Smooth muscle cell (in vitro differentiated cells): ENCODE measurements around the gene ATP1A1. TPM values are rescaled to one million over a fixed set of nuclear protein-coding genes. Genes with fewer than 3 reads are reported as not detected.

Source experiments
- DNase-seq: peaks from one replicate; lab custom pipeline; 2025; ENCODE audit not compliant: unreplicated experiment; lab: John Stamatoyannopoulos, UW
- H2AFZ ChIP-seq: fragments of 200-600 bp; sonication (generic); 2 replicates; pipeline ENCODE4 v1.6.0; 2016; ENCODE audit warnings: antibody characterized with exemption, low read depth, mild to moderate bottlenecking
- H3F3A ChIP-seq: fragments of 200-600 bp; sonication (generic); 2 replicates; pipeline ENCODE4 v1.6.0; 2017; ENCODE audit warnings: antibody characterized with exemption, low read depth
- H3K27ac ChIP-seq: fragments of 200-600 bp; sonication (generic); 2 replicates; pipeline ENCODE4 v1.5.1; 2016; ENCODE audit warnings: low read depth, mild to moderate bottlenecking
- H3K27me3 ChIP-seq: fragments of 200-600 bp; sonication (generic); 2 replicates; pipeline ENCODE4 v1.6.1; 2016; ENCODE audit warnings: low read depth, mild to moderate bottlenecking
- H3K36me3 ChIP-seq: fragments of 200-600 bp; sonication (generic); 2 replicates; pipeline ENCODE4 v1.5.1; 2016; ENCODE audit warnings: low read depth
- H3K4me1 ChIP-seq: fragments of 200-600 bp; sonication (generic); 2 replicates; pipeline ENCODE4 v1.5.1; 2016; ENCODE audit warnings: low read depth
- H3K4me2 ChIP-seq: fragments of 200-600 bp; sonication (generic); 2 replicates; pipeline ENCODE4 v1.6.0; 2016; ENCODE audit warnings: mild to moderate bottlenecking
- H3K4me3 ChIP-seq: fragments of 200-600 bp; sonication (generic); 2 replicates; pipeline ENCODE4 v1.5.1; 2016; ENCODE audit warnings: mild to moderate bottlenecking
- H3K79me2 ChIP-seq: fragments of 200-600 bp; sonication (generic); 2 replicates; pipeline ENCODE4 v1.6.0; 2016; ENCODE audit warnings: low read depth, mild to moderate bottlenecking
- H3K9ac ChIP-seq: fragments of 200-600 bp; sonication (generic); 2 replicates; pipeline ENCODE4 v1.6.0; 2016; ENCODE audit warnings: low read depth
- H3K9me3 ChIP-seq: fragments of 200-600 bp; sonication (generic); replicated peaks from 2 replicates; pipeline ENCODE4 v1.5.1; 2016; ENCODE audit warnings: low read depth
- H4K20me1 ChIP-seq: fragments of 200-600 bp; sonication (generic); 2 replicates; pipeline ENCODE4 v1.6.0; 2016; ENCODE audit warnings: low read depth
- CTCF ChIP-seq: fragments of 200-600 bp; sonication (generic); IDR thresholded peaks from 2 replicates; pipeline ENCODE4 v1.5.1; 2017; ENCODE audit warnings: borderline replicate concordance, mild to moderate bottlenecking, antibody characterized with exemption; ENCODE audit not compliant: insufficient read depth, poor library complexity, severe bottlenecking
- WGBS: methylation state at CpG from one replicate; pipeline ENCODE4 v1.1.7; 2016; ENCODE audit warnings: low lambda C conversion rate; 5-methylcytosine and 5-hydroxymethylcytosine counted together
- polyA plus RNA-seq: library from polyadenylated mRNA; unstranded; fragments of >200 nt; fragmentation: Nextera tagmentation; extraction: Ambion mirVana; gene quantifications from 2 replicates; pipeline ENCODE4 v1.2.1, GENCODE V29; 2016
- total RNA-seq: library from RNA; depleted of rRNA; stranded (reverse); fragments of >200 nt; gene quantifications from 2 replicates; pipeline ENCODE4 v1.2.3, GENCODE V29; 2014

The ATP1A1 gene
- total and polyA plus RNA-seq, 2 experiments from 2014 or later, result 75.7 to 104 TPM

GRCh38 chr1:116435806-116436610 is 63.0 kb downstream of the ATP1A1 start:
- Histone ChIP-seq H3K9ac (no peak overlapping the region), H3K27ac (no peak overlapping the region), H3K4me3 (no peak overlapping the region), H4K20me1 (no peaks in the 10 kb centered on the region), H2AFZ (no peak overlapping the region), H3K4me1 (peaks cover 6% of the 10 kb centered on the region), H3K4me2 (no peak overlapping the region), H3K9me3 (no peaks in the 10 kb centered on the region), H3K27me3 (no peaks in the 10 kb centered on the region), H3K36me3 (no peaks in the 10 kb centered on the region), H3F3A (no peaks in the 10 kb centered on the region), H3K79me2 (no peaks in the 10 kb centered on the region)
- TF ChIP-seq CTCF, result no peak
- WGBS, result 89% methylated on average over 2 of the region's 2 CpGs
- no peak for DNase-seq

- Histone ChIP-seq H3K27ac (no peak overlapping the region), H3F3A (no peaks in the 10 kb centered on the region), H4K20me1 (no peaks in the 10 kb centered on the region), H3K27me3 (no peaks in the 10 kb centered on the region), H2AFZ (no peak overlapping the region), H3K4me3 (no peak overlapping the region), H3K9me3 (no peaks in the 10 kb centered on the region), H3K4me1 (peaks cover 6% of the 10 kb centered on the region), H3K9ac (no peak overlapping the region), H3K79me2 (no peaks in the 10 kb centered on the region), H3K36me3 (no peaks in the 10 kb centered on the region), H3K4me2 (no peak overlapping the region)
- TF ChIP-seq CTCF, result no peak
- DNase-seq, result no peak
- 98% methylated on average over 2 of the region's 2 CpGs for WGBS
Measured at GRCh38 chr1:116436611-116436970, 63.5 kb downstream of the ATP1A1 start.

- Histone ChIP-seq H3K4me2 (no peak overlapping the region), H3K27me3 (no peaks in the 10 kb centered on the region), H3K27ac (no peak overlapping the region), H3K79me2 (no peaks in the 10 kb centered on the region), H3K4me1 (no peaks in the 10 kb centered on the region), H3K9ac (no peak overlapping the region), H4K20me1 (no peaks in the 10 kb centered on the region), H3K9me3 (no peaks in the 10 kb centered on the region), H3K36me3 (no peaks in the 10 kb centered on the region), H3K4me3 (no peak overlapping the region), H2AFZ (no peak overlapping the region), H3F3A (no peaks in the 10 kb centered on the region)
- no peak for DNase-seq
- WGBS, result 85% methylated on average over 1 of the region's 1 CpG
- TF ChIP-seq CTCF, result no peak
Measured at GRCh38 chr1:116439701-116440100, 66.7 kb downstream of the ATP1A1 start.

- H3K4me3 ChIP-seq, result no peak overlapping the region
- no peaks in the 10 kb centered on the region for H3K36me3 ChIP-seq
- DNase-seq, result no peak
- H3K4me1 ChIP-seq, result no peaks in the 10 kb centered on the region
- no peaks in the 10 kb centered on the region for H3K27me3 ChIP-seq
- no peaks in the 10 kb centered on the region for H3K9me3 ChIP-seq
- H3F3A ChIP-seq, result no peaks in the 10 kb centered on the region
- H4K20me1 ChIP-seq, result no peaks in the 10 kb centered on the region
- no peak overlapping the region for H3K9ac ChIP-seq
- no peak overlapping the region for H2AFZ ChIP-seq
- 94% methylated on average over 4 of the region's 4 CpGs for WGBS
- no peak overlapping the region for H3K27ac ChIP-seq
- no peak overlapping the region for H3K4me2 ChIP-seq
- H3K79me2 ChIP-seq, result no peaks in the 10 kb centered on the region
- TF ChIP-seq CTCF, result no peak
Measured at GRCh38 chr1:116440731-116441130, 67.7 kb downstream of the ATP1A1 start.
